HEK293T (cell line): ENCODE data around the gene VPS26A.

ENCODE experiments used
- CTCF ChIA-PET: fragments of 350-600 bp; formaldehyde crosslinking; extraction: SDS; loops from one replicate; lab custom pipeline; 2021; ENCODE audit warnings: antibody characterized with exemption, inconsistent platforms; lab: Yijun Ruan, JAX
- POLR2A ChIA-PET: fragments of 350-600 bp; formaldehyde crosslinking; extraction: SDS; loops from one replicate; lab custom pipeline; 2020; ENCODE audit warnings: antibody characterized with exemption, inconsistent platforms; lab: Yijun Ruan, JAX
- DNase-seq: peaks from one replicate; pipeline ENCODE4 v3.0.0; 2012; ENCODE audit warnings: mixed read lengths; ENCODE audit errors: extremely low spot score
- ARNT ChIP-seq: fragments of 450-650 bp; IDR thresholded peaks from 2 replicates; pipeline ENCODE4 v1.6.1; 2017; ENCODE audit warnings: mild to moderate bottlenecking
- BHLHE40 ChIP-seq: fragments of 450-650 bp; IDR thresholded peaks from 2 replicates; pipeline ENCODE4 v1.6.1; 2016; ENCODE audit warnings: mild to moderate bottlenecking, moderate library complexity, borderline replicate concordance
- CTBP1 ChIP-seq: fragments of 450-650 bp; IDR thresholded peaks from 2 replicates; pipeline ENCODE4 v1.6.1; 2016; ENCODE audit warnings: borderline replicate concordance
- ELF4 ChIP-seq: fragments of 450-650 bp; IDR thresholded peaks from 2 replicates; pipeline ENCODE4 v1.6.1; 2017; ENCODE audit warnings: antibody characterized with exemption
- FOXA1 ChIP-seq: fragments of 450-650 bp; IDR thresholded peaks from 2 replicates; pipeline ENCODE4 v1.6.1; 2016; ENCODE audit warnings: mild to moderate bottlenecking
- FOXK2 ChIP-seq: fragments of 450-650 bp; IDR thresholded peaks from 2 replicates; pipeline ENCODE4 v1.6.1; 2016; ENCODE audit warnings: mild to moderate bottlenecking
- FOXM1 ChIP-seq: fragments of 450-650 bp; IDR thresholded peaks from 2 replicates; pipeline ENCODE4 v1.6.1; 2017; ENCODE audit warnings: mild to moderate bottlenecking, borderline replicate concordance
- HDGF ChIP-seq: fragments of 450-650 bp; IDR thresholded peaks from 2 replicates; pipeline ENCODE4 v1.6.1; 2017; ENCODE audit warnings: antibody characterized with exemption, borderline replicate concordance
- L3MBTL2 ChIP-seq: fragments of 450-650 bp; conservative IDR thresholded peaks from 2 replicates; pipeline ENCODE4 v1.6.1; 2016; ENCODE audit warnings: mild to moderate bottlenecking
- LEF1 ChIP-seq: fragments of 450-650 bp; IDR thresholded peaks from 2 replicates; pipeline ENCODE4 v1.6.1; 2017; ENCODE audit warnings: mild to moderate bottlenecking, borderline replicate concordance
- NFRKB ChIP-seq: fragments of 450-650 bp; IDR thresholded peaks from 2 replicates; pipeline ENCODE4 v1.6.1; 2016; ENCODE audit warnings: mild to moderate bottlenecking, moderate library complexity
- SP1 ChIP-seq: fragments of 450-650 bp; IDR thresholded peaks from 2 replicates; pipeline ENCODE4 v1.6.1; 2017
- SUZ12 ChIP-seq: fragments of 450-650 bp; IDR thresholded peaks from 2 replicates; pipeline ENCODE4 v1.6.1; 2016; ENCODE audit warnings: mild to moderate bottlenecking
- TARDBP ChIP-seq: fragments of 450-650 bp; IDR thresholded peaks from 2 replicates; pipeline ENCODE4 v1.6.1; 2016
- ZNF384 ChIP-seq: fragments of 450-650 bp; IDR thresholded peaks from 2 replicates; pipeline ENCODE4 v1.6.1; 2016
- TF ChIP-seq, protein P1 (sequence below): fragments of 450-650 bp; IDR thresholded peaks from 2 replicates; pipeline ENCODE4 v1.6.1; 2016

VPS26A gene

DNA sequence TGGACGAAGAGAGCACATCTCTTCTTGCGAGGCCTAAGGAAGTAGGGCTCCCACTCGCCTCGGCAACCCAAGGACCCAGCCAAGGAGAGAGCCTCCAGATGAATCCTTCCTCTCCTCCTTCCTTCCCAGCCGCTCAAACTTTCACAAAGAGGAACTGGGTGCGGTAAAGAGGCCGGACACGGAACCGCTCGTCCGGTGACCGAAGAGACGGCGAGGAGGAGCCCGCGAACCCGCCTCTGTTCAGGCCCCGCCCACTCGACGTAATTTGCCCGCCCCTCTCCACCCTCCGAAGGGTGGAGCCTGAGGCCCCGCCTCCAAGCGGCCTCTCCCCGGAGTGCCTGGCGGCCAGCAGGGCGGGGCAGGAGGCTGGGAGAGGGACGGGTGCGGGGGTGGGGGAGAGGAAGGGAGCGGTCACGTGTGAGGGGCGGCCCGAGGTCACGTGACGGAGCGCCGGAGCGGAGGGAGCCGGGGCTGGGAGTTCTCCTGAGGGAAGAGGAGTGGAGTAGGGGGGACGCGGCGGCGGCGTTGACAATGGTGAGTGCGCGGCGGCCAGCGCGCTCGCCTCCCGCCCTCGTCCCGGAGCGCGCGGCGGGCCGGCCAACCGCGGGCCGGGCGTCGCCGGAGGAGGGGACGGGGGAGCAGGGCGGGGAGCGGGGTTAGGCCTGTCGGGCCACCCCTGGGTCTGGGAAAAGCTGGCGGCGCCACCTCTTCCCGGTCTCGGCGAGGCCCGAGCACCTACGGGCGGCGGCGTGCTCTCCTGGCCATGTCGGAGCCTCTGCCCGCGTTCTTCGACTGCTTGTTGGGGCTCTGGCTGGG lies at the start of gene VPS26A:
VPS26A (plus strand) TSS at position 432 of the 816 bp plus-strand sequence; CDS start at position 532, 100 bp downstream.
- ChIA-PET CTCF (no interaction called here), POLR2A (interaction anchor here (1.0 to 1.3 kb wide), 4 partner anchors 10 to 134 kb away, joined by 3 read pairs; no protein-coding TSS in a partner anchor)
- DNase-seq, result peak; percentile 99
- TF ChIP-seq TARDBP (no peak), NFRKB (no peak), ARNT (0 out of 2 replicates have a peak, but pooled peaks have one; percentile 36), SUZ12 (no peak), FOXA1 (no peak), HDGF (peak; percentile 96), CTBP1 (no peak), ZNF384 (no peak), LEF1 (no peak), FOXM1 (no peak; the same call in 1 of the 2 replicates), SP1 (0 out of 2 replicates have a peak, but pooled peaks have one; percentile 6), FOXK2 (no peak), ELF4 (no peak), BHLHE40 (no peak), L3MBTL2 (peak; percentile 74)
- TF ChIP-seq, protein P1, sequence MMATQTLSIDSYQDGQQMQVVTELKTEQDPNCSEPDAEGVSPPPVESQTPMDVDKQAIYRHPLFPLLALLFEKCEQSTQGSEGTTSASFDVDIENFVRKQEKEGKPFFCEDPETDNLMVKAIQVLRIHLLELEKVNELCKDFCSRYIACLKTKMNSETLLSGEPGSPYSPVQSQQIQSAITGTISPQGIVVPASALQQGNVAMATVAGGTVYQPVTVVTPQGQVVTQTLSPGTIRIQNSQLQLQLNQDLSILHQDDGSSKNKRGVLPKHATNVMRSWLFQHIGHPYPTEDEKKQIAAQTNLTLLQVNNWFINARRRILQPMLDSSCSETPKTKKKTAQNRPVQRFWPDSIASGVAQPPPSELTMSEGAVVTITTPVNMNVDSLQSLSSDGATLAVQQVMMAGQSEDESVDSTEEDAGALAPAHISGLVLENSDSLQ, result peak; percentile 57; the same call in 1 of the 2 replicates

DNA sequence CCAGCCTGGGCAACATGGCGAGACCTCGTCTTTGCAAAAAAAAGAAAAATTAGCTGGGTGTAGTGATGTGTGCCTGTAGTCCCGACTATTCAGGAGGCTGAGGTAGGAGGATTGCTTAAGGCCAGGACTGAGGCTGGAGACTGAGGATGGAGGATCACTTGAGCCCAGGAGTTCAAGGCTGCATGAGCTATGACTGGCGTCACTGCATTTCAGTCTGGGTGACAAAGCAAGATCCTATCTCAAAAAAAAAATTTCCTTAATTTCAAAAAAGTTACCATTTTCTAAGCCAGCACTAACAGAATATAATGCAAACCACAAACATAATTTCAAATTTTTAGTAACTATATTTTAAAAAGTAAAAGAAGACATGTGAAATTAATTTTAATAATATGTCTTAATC lies 49.4 kb upstream of the VPS26A start:
- DNase-seq, result no peak
- no peak for TF ChIP-seq FOXM1
- TF ChIP-seq L3MBTL2, result no peak
- TF ChIP-seq FOXK2, result no peak
- TF ChIP-seq ELF4, result no peak
- no peak for TF ChIP-seq TARDBP
- no peak for TF ChIP-seq SUZ12
- TF ChIP-seq, protein P1, result no peak
- TF ChIP-seq CTBP1, result no peak
- no peak for TF ChIP-seq HDGF
- no peak for TF ChIP-seq SP1
- TF ChIP-seq BHLHE40, result no peak
- TF ChIP-seq ZNF384, result no peak
- no peak for TF ChIP-seq FOXA1
- TF ChIP-seq ARNT, result no peak
- TF ChIP-seq LEF1, result no peak
- no peak for TF ChIP-seq NFRKB
- POLR2A ChIA-PET, result no interaction called here
- CTCF ChIA-PET, result interaction anchor here (0.6 kb wide), 1 partner anchor 52 kb away, joined by 3 read pairs; no protein-coding TSS in a partner anchor

DNA sequence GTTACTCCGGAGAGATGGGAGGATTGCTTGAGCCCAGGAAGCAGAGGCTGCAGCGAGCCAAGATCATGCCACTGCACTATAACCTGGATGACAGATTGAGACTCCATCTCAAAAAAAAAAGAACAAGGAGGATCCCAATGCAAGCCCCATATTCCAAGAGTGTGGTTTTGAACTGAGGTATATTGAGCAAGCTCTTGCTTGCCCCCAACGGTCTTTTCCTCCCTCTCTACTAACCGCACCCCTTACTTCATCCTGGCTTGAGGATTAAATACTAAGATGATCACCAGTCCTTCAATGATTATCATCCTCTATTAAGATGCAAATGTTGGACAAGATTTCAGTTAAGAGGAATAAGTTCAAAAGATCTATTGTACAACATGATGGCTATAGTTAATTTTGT lies 48.5 kb upstream of the VPS26A start:
- TF ChIP-seq CTBP1 (no peak), ZNF384 (no peak), FOXK2 (no peak), FOXA1 (no peak), FOXM1 (no peak), SP1 (no peak), NFRKB (no peak), ARNT (no peak), LEF1 (no peak), ELF4 (no peak), TARDBP (no peak), BHLHE40 (no peak), HDGF (no peak)
- TF ChIP-seq, protein P1, result no peak
- no peak for DNase-seq
- POLR2A ChIA-PET, result no interaction called here
- CTCF ChIA-PET, result no interaction called here

DNA sequence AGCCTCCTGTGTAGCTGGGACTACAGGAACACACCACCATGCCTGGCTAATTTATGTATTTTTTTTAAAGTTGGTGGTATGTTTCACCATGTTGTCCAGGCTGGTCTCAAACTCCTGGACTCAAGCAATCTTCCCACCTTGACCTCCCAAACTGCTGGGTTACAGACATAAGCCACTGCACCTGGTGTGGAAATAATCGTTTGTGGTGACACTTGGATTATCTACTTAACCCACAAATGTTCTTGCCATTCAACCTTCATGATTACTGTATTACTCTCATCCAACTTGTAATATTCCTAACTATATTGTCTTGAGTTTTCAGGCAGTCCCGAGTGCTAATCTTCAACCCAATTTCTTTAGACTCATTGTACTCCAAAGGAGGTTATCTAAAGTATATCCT lies 45.7 kb upstream of the VPS26A start:
- DNase-seq, result no peak
- no peak for TF ChIP-seq CTBP1
- no peak for TF ChIP-seq LEF1
- TF ChIP-seq TARDBP, result no peak
- TF ChIP-seq NFRKB, result no peak
- TF ChIP-seq ZNF384, result no peak
- TF ChIP-seq FOXM1, result no peak
- no peak for TF ChIP-seq ARNT
- TF ChIP-seq FOXA1, result no peak
- TF ChIP-seq L3MBTL2, result no peak
- POLR2A ChIA-PET, result no interaction called here
- CTCF ChIA-PET, result no interaction called here

DNA sequence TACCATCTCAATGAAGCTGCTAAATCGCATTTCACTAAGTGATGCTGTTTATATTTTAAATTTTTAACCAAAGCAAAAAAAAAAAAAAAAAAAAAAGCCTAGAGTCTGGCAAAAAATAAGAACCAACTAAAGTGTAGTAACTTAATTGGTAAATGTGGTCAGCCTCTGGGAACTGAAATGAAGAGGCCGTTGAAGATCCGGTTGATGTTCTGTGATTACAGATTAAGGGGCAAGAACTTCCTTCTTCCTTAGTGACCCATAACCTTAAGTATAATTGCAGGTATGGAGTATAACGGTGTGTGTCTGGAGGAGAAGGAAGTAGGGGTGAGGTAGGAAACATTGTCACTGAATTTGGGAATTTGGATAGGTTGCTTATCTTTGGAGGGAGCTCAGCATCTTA lies 43.8 kb upstream of the VPS26A start:
- CTCF ChIA-PET, result interaction anchor here (1.1 kb wide), 1 partner anchor 15 kb away, joined by 3 read pairs; no protein-coding TSS in a partner anchor
- POLR2A ChIA-PET, result no interaction called here
- no peak for TF ChIP-seq LEF1
- TF ChIP-seq FOXA1, result no peak
- TF ChIP-seq, protein P1, result no peak
- TF ChIP-seq L3MBTL2, result no peak
- no peak for TF ChIP-seq SUZ12
- no peak for TF ChIP-seq TARDBP
- no peak for DNase-seq
